ENCODE measurements around the gene KRT33A. TPM values are rescaled to one million over a fixed set of nuclear protein-coding genes. Genes with fewer than 3 reads are reported as not detected.

Gene KRT33A
- total RNA-seq, 1 donor from 2014 or later, result not detected

- TF ChIP-seq CTCF (IDR thresholded peaks at IDR 0.05), result no peak
- no peak overlapping the region for H3K27ac ChIP-seq
- DNase-seq (ENCODE audit: low spot score in 2 of 2), result peak in 1 of 2 donors; percentile 71
- no peak overlapping the region for H3K4me3 ChIP-seq
- no peaks in the 10 kb centered on the region for H3K4me1 ChIP-seq
- H3K27me3 ChIP-seq, result no peaks in the 10 kb centered on the region
- no peaks in the 10 kb centered on the region for H3K9me3 ChIP-seq
- intact Hi-C loops (cut with DNase I), result no loop called here
- H3K36me3 ChIP-seq, result no peaks in the 10 kb centered on the region
These were observed 42.2 kb downstream of the KRT33A start for GRCh38 chr17:41308251-41308917.

GRCh38 chr17:41307647-41308046 lies 43.0 kb downstream of the KRT33A start:
- H3K27ac ChIP-seq, result no peak overlapping the region
- H3K9me3 ChIP-seq, result no peaks in the 10 kb centered on the region
- no peak for DNase-seq (ENCODE audit: low spot score in 2 of 2)
- H3K4me3 ChIP-seq, result no peak overlapping the region
- H3K4me1 ChIP-seq, result no peaks in the 10 kb centered on the region
- intact Hi-C loops (cut with DNase I), result no loop called here
- no peaks in the 10 kb centered on the region for H3K36me3 ChIP-seq
- TF ChIP-seq CTCF (IDR thresholded peaks at IDR 0.05), result no peak
- H3K27me3 ChIP-seq, result no peaks in the 10 kb centered on the region

GRCh38 chr17:41304091-41304490 lies 46.5 kb downstream of the KRT33A start:
- intact Hi-C loops (cut with DNase I), result no loop called here
- DNase-seq (ENCODE audit: low spot score in 2 of 2), result no peak
- H3K36me3 ChIP-seq, result no peaks in the 10 kb centered on the region
- H3K4me1 ChIP-seq, result no peaks in the 10 kb centered on the region
- peaks cover 0 to 4% of the 10 kb centered on the region in 2 donors for H3K9me3 ChIP-seq
- H3K4me3 ChIP-seq, result no peak overlapping the region
- H3K27me3 ChIP-seq, result no peaks in the 10 kb centered on the region
- no peak overlapping the region for H3K27ac ChIP-seq
- no peak for TF ChIP-seq CTCF (IDR thresholded peaks at IDR 0.05)

- H3K9me3 ChIP-seq, result peaks cover 0 to 4% of the 10 kb centered on the region in 2 donors
- H3K27ac ChIP-seq, result no peak overlapping the region
- no peaks in the 10 kb centered on the region for H3K27me3 ChIP-seq
- no peaks in the 10 kb centered on the region for H3K4me1 ChIP-seq
- intact Hi-C loops (cut with DNase I), result no loop called here
- TF ChIP-seq CTCF (IDR thresholded peaks at IDR 0.05), result no peak
- H3K4me3 ChIP-seq, result no peak overlapping the region
- no peak for DNase-seq (ENCODE audit: low spot score in 2 of 2)
- H3K36me3 ChIP-seq, result no peaks in the 10 kb centered on the region
These were observed 47.6 kb downstream of the KRT33A start for GRCh38 chr17:41302981-41303380.

- intact Hi-C loops (cut with DNase I), result no loop called here
- TF ChIP-seq CTCF (IDR thresholded peaks at IDR 0.05), result no peak
- Histone ChIP-seq H3K36me3 (no peaks in the 10 kb centered on the region), H3K4me1 (no peaks in the 10 kb centered on the region), H3K9me3 (peaks cover 0 to 4% of the 10 kb centered on the region in 2 donors), H3K27me3 (no peaks in the 10 kb centered on the region), H3K4me3 (no peak within 1 kb of the TSS), H3K27ac (no peak within 1 kb of the TSS)
- no peak for DNase-seq (ENCODE audit: low spot score in 2 of 2)
These were observed 48.4 kb downstream of the KRT33A start, which contains the start of gene KRTAP29-1 for GRCh38 chr17:41301916-41302901. Gene KRTAP29-1 (minus strand): TSS chr17:41302851. CDS start chr17:41302851, 0 bp downstream.
